ENCODE results near the gene ZNF532. TPM values are rescaled to one million over a fixed set of nuclear protein-coding genes. Genes with fewer than 3 reads are reported as not detected.

The ZNF532 gene
- total RNA-seq, 4 donors from 2014 or later = 41.7 to 73.6 (median 53.3) TPM

DNA sequence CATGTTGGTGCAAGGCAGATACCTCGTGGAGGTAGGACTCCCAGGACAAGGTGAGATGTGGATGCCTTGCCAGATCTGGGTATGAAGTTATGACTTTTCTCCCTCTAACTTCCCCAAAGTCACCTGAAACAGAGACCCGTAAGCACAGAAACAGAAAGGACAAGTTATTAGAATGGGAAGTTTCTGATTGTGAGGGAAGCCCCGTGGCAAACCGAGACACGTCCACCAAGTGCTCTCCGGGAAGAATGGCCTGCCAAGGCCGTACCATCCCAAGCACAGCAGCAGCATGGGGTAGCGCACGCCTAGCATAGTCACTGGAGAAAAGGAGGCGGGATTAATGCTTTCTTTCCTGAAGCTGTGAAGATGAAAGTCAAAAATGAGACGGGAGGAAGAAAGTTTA is 110.6 kb downstream of the ZNF532 start:
- no peak for ATAC-seq (ENCODE audit: low FRiP score)

DNA sequence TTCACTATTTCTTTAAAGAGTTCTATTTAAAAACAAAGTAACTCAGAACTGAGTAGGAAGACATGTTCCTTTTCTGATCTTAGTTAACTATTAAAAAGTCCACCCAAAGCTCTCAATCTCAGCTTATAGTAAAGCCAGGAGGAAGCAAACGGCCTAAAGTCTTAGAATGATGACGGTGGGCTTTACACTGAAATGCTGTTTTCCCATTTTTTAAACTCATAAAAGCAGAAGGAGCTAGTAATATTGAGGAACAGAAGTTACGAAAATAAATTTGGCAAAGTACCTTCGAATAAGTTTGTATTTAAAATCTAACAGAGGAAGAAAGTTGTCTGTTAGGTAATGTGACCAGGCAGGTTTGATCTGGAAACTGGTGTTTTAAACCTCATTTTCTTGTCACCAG is 111.1 kb downstream of the ZNF532 start:
- no peak for ATAC-seq (ENCODE audit: low FRiP score)
- TF ChIP-seq, protein P1, sequence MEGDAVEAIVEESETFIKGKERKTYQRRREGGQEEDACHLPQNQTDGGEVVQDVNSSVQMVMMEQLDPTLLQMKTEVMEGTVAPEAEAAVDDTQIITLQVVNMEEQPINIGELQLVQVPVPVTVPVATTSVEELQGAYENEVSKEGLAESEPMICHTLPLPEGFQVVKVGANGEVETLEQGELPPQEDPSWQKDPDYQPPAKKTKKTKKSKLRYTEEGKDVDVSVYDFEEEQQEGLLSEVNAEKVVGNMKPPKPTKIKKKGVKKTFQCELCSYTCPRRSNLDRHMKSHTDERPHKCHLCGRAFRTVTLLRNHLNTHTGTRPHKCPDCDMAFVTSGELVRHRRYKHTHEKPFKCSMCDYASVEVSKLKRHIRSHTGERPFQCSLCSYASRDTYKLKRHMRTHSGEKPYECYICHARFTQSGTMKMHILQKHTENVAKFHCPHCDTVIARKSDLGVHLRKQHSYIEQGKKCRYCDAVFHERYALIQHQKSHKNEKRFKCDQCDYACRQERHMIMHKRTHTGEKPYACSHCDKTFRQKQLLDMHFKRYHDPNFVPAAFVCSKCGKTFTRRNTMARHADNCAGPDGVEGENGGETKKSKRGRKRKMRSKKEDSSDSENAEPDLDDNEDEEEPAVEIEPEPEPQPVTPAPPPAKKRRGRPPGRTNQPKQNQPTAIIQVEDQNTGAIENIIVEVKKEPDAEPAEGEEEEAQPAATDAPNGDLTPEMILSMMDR (IDR thresholded peaks at IDR 0.05) = no peak

More for the DNA sequence above, 110.6 kb downstream of the ZNF532 start:
- TF ChIP-seq, protein P1 (IDR thresholded peaks at IDR 0.05) = no peak
- no peak for DNase-seq (ENCODE audit: low spot score)

DNA sequence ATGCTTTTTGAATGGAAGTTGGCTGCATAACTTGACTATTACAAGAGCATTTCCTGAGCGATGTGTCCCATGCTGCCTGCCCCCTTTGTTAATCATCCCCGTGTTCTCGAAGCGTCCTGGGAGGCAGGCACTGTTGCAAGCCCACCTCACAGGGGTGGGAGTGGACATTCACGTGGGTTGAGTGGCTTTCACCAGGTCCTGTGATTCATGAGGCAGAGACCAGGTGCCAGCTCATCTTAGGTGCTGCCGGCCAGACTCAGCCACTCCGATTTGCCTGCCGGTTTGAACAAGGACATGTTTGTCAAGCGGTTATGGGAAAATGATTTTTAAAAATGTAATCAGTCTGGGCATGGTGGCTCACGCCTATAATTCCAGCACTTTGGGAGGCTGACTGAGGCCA is 112.5 kb downstream of the ZNF532 start:
- TF ChIP-seq, protein P1 (IDR thresholded peaks at IDR 0.05) = no peak
- no peak for DNase-seq (ENCODE audit: low spot score)
- ATAC-seq (ENCODE audit: low FRiP score) = no peak

More for the DNA sequence above, 111.1 kb downstream of the ZNF532 start:
- no peak for DNase-seq (ENCODE audit: low spot score)

DNA sequence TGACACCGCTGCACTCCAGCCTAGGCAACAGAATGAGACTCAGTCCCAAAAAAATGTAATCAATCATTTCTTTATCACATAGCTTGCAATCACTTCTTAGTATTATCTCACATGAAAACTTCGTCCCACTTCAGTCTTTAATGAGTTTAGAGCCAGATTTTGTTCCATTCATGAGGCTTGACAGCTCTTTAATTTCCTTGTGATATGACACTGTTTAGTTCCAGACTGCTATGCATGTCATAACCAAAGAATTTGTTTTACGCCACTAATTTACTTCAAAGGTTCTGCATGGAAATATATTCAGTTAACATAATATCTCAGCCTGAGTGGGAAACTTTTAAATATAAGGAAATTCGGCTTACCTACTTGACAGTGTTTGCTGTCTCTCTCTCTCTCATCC is 113.1 kb downstream of the ZNF532 start:
- DNase-seq (ENCODE audit: low spot score) = no peak
- TF ChIP-seq, protein P1 (IDR thresholded peaks at IDR 0.05) = no peak
- ATAC-seq (ENCODE audit: low FRiP score) = no peak

DNA sequence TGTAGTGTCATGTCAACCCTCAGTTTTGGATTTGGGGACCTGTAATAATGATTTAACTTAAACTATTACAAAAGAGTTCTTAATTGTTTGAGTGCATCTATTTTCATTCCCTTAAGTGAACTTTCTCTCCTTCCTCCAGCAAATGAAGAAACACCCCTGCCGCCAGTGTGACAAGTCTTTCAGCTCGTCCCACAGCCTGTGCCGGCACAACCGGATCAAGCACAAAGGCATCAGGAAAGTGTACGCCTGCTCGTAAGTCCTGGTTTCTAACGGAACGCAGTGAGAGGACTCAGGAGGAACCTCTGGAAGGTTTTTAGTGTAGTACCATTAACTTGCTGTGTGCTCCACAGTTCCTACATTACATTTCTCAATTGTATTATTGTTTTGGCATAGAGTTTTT is 114.2 kb downstream of the ZNF532 start:
- TF ChIP-seq, protein P1 (IDR thresholded peaks at IDR 0.05) = no peak
- DNase-seq (ENCODE audit: low spot score) = no peak
- no peak for ATAC-seq (ENCODE audit: low FRiP score)

DNA sequence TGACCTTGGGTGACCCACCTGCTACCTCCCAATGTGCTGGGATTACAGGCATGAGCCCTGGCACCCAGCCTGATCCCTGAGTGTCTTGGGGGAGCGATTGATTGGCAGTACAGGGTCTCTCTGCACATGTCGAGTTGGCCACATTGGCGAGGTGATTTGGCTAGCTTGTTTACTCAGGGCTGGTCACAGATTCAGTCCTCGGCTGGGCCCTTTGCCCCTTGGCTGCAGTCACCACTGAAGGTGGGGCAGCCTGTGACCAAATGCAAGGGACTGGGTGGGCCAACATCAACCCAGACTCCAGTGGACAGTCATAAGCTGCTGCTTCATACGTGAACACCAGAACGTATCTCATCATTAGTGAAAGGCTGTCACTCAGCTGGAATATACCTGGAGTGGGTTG is 114.9 kb downstream of the ZNF532 start:
- TF ChIP-seq, protein P1 (IDR thresholded peaks at IDR 0.05) = no peak
- no peak for ATAC-seq (ENCODE audit: low FRiP score)
- DNase-seq (ENCODE audit: low spot score) = no peak

DNA sequence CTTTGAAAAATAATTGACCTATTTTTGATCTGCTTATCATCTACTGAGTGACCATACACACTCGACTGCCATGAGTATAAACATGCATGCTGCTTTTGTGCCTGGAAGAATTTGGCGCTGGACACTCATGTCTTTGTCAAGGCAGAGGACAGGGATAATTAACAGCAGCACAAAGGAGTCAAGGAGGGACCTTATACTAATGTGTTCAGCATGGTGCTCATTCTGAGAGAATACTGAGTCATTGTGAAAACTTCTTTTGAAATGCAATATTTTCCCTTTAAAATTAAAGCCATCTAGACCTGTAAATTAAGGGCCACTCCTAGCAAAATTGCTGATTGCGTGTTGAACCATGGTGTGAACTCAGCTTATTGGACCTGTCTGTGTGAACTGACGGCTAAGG is 116.3 kb downstream of the ZNF532 start:
- TF ChIP-seq, protein P1 (IDR thresholded peaks at IDR 0.05) = no peak
- DNase-seq (ENCODE audit: low spot score) = no peak
- no peak for ATAC-seq (ENCODE audit: low FRiP score)

Measured in omental fat pad (tissue), 4 donors.